SH-SY5Y (cell line): ENCODE data around the gene TENT4A.

Source experiments
- GATA2 ChIP-seq: IDR thresholded peaks from 2 replicates; pipeline ENCODE4 v1.6.1; 2011; ENCODE audit warnings: mild to moderate bottlenecking, low read depth, low read length
- GATA3 ChIP-seq: IDR thresholded peaks from 2 replicates; pipeline ENCODE4 v1.6.1; 2011; ENCODE audit warnings: low read depth, mild to moderate bottlenecking, low read length, moderate library complexity

GRCh38 chr5:6704361-6704851, 8.8 kb upstream of the TENT4A start:
- TF ChIP-seq GATA3 (no peak), GATA2 (no peak)
